Endothelial cell of hepatic sinusoid (primary cell): ENCODE measurements around the gene ADGRB2.

ENCODE experiments used
- in situ Hi-C: cut with HindIII; loops from 2 replicates; pipeline ENCODE4 v1.10.0; 2017; ENCODE audit warnings: low sequenced_read_pairs

The ADGRB2 gene

DNA sequence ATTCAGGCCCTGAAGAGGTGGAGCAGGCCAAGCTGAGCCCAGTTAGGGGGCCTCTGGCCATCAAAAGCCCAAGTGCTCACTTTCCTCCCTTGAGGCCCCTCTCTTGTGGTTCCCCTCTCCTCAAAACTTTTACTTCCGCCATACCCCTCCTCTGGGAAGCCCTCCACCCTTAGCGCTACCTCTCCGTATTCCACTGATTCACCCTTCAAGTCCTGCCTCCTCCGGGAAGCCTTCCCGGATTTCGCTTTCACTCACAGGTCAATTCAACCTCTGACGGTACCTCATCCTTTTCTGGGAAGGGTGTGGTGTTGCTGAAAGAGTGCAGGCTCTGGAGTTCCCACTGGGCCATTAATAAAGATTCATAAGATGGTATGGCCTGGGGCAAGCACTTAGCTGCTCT, 32.6 kb upstream of the ADGRB2 start:
- in situ Hi-C loops: no loop called here

DNA sequence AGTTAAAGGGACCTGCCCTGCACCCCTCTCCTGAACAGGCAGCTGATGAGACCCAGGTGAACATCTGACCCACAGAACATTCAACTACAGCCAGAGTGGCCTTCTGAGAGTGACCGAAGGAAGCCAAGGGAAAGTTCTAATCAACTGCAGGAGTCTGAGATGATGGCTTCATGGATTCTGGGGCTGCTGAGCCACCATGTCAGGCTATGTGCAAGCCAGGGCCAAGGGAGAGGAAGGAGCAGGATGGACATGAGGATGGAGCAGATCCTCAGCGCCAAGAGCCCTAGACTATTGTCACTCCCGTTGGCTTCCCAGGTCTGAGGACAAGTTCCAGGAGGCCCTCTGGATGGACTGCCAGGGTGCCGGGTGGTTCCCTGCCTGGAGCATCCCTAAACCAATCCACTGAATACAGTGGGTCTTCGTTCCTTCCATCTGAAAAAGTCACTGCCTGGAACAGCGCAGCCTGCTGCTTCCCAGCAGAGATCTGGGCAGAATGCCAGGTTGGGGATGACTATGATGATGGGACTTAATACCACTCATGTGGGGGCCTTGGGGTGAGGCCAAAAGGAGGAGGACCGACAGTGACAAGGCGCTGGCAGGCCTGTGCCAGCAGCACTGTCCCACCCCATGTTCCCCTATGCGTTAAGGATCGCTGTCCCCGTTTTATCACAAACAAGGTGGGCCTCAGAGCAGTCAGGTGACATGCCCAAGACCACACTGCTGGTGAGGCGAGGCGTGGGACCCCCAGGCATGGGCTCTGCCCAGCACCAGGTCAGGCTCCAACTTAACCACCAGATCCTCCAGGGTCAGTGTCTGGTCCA, 31.9 kb upstream of the ADGRB2 start:
- in situ Hi-C loops: no loop called here

DNA sequence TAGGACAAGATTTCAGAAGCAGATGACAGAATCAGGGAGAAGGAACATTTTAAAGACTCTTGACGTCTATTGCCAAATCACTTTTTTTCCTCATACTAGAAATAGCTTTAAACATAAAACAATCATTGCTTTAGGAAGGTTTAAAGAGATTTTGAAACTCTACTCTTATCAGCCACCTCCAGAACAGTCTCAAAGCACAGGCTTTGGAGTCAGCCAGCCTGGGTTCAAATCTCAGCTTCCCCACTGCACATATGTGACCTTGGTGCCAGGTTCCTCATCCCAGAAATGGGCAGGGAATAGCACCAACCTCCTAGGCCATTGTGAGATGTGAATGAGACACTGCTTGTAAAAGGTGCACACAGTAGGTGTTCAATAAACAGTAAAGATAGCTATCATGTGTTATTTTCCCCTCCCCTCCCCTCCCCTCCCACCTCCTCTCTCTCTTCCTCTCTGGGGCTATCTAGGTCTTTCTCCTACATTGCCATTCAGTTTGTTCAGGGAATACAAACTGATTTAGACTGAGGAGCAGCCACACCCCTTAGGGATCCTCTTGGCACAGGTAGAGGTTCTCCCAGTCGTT, 31.0 kb upstream of the ADGRB2 start:
- in situ Hi-C loops: no loop called here

DNA sequence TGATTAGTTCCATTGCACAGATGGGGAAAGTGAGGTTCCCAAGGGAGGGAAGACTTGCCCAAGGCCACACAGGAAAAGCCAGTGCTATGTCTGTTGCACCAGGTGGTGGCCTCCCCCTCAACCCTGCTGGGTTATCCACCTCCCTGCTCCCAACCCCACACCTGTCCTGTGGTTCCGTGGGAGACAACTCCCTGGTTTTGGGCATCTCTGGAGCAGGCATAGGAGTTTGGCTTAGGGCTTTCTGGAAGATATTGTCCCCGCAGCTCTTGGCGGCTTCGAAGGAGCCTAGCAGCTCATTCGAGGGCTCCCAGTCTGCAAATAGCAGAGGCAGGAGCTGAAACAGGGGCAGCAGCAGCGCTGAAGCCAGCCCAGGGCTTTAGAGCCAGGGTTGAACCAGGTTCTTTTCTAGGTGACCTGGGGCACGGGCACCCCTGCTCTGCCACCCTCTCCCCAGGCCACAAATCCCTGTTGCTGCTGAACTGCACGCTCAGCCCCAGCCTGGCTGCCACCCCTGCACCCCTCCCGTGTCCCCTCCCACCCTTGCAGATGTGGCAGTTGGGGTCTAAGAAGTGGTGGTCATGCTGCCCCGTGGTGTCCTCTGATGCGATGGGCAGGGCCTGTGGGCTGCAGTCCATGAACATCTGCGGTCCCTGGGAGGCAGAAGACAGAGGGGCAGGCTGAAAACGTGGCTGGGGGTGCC, 29.6 kb upstream of the ADGRB2 start:
- in situ Hi-C loops: loop anchor here (5.0 kb wide), 2 partner anchors 61 to 121 kb away; no protein-coding TSS in a partner anchor

DNA sequence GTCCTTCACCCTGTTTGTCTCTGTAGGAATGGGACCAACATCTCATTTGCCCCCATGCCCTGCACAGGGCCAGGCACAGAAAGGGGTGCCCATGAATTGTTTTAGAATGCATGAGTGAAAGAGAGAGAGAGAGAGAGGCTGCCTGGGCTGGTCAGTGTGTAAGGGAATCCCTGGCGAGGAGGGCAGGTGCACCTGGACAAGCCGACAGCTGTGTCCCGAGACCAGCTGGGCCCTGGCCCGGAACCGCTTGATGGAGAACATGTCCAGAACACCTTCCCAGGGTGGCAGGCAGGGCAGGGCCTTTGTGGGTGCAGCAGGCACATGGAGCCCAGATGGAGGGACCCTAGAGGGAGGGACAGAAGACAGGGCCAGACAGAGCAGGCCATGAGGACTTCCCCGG, 28.9 kb upstream of the ADGRB2 start:
- in situ Hi-C loops: loop anchor here (5.0 kb wide), 2 partner anchors 61 to 121 kb away; no protein-coding TSS in a partner anchor

GRCh38 chr1:31792541-31792940, 28.4 kb upstream of the ADGRB2 start:
- in situ Hi-C loops: loop anchor here (5.0 kb wide), 2 partner anchors 60 to 120 kb away; no protein-coding TSS in a partner anchor

- in situ Hi-C loops: loop anchor here (5.0 kb wide), 2 partner anchors 60 to 120 kb away; no protein-coding TSS in a partner anchor
These were observed 28.0 kb upstream of the ADGRB2 start for GRCh38 chr1:31792116-31792515.

DNA sequence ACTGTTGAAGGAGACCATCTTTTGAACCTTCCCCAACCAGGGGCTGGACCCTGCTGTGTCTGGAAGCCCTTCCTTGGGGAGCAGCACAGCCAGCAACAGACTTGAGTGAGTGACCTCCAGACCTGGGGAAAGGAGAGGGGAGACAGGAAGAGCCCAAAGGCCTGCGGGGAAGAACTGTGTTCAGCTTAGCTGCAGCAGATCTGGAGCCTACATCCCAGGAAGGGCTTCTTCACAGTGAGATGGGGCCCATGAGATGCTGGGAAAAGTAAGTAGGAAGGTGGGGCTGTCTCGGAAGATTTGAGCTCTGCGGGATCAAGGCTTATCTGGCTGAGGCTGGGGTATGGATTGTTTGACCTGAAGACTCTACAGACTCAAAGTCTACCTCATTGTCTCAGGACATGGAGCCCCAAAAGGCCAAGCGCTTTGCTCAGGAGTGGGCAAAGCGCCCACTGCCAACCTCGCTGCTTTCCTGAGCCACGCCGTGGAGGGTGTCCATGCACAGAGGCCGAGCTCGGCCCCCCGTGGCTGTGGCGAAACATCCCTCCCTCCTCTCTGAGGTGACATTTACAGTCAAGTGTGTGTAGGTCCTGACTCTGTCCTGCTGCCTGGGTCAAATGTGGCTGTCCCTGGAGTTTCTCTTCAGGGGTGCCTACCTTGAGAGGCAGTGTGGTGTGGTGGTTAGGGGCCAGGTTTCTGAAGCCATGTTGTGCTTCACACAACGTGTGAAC, 27.2 kb upstream of the ADGRB2 start:
- in situ Hi-C loops: loop anchor here (5.0 kb wide), 2 partner anchors 59 to 119 kb away; no protein-coding TSS in a partner anchor

GRCh38 chr1:31790641-31791091, 26.5 kb upstream of the ADGRB2 start:
- in situ Hi-C loops: loop anchor here (5.0 kb wide), 2 partner anchors 58 to 118 kb away; no protein-coding TSS in a partner anchor

- in situ Hi-C loops: loop anchor here (5.0 kb wide), 2 partner anchors 58 to 118 kb away; no protein-coding TSS in a partner anchor
These were observed 26.0 kb upstream of the ADGRB2 start for GRCh38 chr1:31790140-31790539.

- in situ Hi-C loops: loop anchor here (5.0 to 10.0 kb wide), 3 partner anchors 57 to 117 kb away; no protein-coding TSS in a partner anchor
These were observed 25.3 kb upstream of the ADGRB2 start for GRCh38 chr1:31789259-31790065.

GRCh38 chr1:31788825-31789256, 24.7 kb upstream of the ADGRB2 start:
- in situ Hi-C loops: loop anchor here (10.0 kb wide), 1 partner anchor 74 kb away; no protein-coding TSS in a partner anchor

DNA sequence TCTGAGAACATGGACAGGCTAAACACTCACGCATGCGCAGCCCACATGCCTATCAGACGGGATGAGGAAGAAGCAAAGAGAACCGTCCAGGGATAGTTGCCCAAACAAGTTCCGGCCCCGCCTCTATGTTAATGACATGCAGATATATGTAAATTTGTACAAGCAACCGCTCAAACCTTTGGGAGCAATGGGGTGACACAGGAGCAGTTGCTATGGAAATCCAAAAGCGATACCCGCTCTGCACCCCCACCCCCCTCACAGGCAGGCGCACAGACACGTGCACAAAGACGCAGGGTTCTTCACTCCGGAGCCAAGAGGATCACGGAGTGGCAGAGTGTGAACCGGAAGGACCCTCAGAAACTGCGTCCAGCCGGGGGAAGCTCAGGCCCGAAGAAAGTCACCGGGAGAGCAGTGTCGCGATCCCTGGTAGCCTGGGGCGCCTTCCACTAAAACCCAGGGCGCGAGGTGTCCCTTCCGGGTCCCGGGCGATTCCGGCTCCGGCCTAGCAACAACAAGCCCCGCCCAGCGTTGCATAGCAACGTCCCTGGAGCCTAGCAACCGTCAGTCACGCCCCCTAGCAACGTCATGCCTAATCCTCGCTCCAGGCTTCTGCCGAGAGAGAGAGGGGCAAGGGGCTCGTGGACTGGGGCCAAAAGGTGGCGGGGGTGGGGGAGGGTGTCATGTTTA, 24.1 kb upstream of the ADGRB2 start:
- in situ Hi-C loops: loop anchor here (10.0 kb wide), 1 partner anchor 73 kb away; no protein-coding TSS in a partner anchor

DNA sequence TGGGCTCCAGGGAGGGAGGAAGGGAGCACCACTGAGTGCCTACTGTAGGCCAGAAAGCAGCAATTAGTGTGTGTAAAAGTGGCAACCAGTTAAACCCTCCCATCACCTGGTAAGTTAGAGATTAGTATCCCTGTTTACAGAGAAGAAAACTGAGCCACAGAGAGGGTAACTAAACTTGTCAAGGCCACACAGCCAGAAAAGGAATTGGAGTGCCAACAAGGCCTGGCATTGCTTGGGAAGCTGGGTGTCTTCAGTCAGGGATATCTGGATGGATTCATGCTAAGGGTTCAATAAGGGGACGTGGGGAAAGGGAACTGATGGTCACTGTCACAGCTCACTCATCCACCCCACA, 23.6 kb upstream of the ADGRB2 start:
- in situ Hi-C loops: loop anchor here (10.0 kb wide), 1 partner anchor 73 kb away; no protein-coding TSS in a partner anchor

GRCh38 chr1:31787261-31787660, 23.1 kb upstream of the ADGRB2 start:
- in situ Hi-C loops: loop anchor here (10.0 kb wide), 1 partner anchor 72 kb away; no protein-coding TSS in a partner anchor

DNA sequence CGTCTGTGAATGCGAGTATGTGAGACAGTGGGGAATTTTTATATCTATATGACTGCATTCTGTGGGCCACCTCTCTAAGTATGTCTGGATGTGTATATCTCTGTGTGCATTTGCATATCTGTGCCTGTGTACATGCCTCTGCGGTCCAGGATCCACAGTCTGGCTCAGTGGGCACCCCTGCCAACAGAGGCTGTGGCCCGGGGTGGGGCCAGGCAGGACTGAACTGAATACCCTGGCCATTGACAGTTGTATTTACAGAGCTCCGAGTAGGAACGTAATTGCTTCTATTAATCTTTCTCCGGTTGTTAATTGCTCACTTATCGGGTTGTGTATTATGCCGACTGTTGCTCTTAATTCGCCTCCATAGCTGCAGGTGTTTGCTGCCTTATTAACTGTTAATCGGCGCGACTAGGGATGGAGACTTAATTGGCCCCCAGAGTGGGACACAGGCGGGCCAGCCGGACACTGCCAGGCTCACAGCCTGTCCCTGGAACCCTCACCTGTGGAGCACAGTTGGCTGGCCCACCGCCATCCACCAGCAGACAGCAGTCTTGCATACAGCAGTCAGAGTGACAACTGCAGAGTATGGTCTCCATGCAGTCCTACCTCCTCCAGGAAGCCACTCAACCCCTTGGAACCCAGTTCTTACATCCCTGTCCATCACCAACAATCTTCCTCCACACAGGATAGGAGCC, 22.4 kb upstream of the ADGRB2 start:
- in situ Hi-C loops: loop anchor here (10.0 kb wide), 1 partner anchor 72 kb away; no protein-coding TSS in a partner anchor

DNA sequence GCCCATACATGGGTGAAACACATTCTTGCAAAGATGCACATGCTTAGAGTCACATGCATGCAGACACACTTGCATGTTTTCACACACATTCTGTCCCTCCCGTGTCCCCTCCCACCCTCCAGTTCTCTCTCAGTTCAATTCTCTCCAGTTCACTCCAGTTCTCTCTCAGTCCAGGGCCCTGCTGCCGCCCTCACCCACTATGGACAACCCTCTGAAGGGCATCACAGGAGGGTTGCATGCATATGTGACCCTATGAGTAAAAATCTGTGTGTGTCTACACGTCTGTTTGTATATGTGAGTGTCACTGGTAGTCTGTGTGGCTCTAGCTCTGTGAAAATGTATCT, 21.8 kb upstream of the ADGRB2 start:
- in situ Hi-C loops: loop anchor here (10.0 kb wide), 1 partner anchor 71 kb away; no protein-coding TSS in a partner anchor
